Measurements from ENCODE around the gene TBX15.
"Not testable (repeated sequence)": the region's sequence is repeated elsewhere in the genome, so short reads cannot be mapped to it uniquely, and the experiment has no call there.

TBX15 gene

DNA sequence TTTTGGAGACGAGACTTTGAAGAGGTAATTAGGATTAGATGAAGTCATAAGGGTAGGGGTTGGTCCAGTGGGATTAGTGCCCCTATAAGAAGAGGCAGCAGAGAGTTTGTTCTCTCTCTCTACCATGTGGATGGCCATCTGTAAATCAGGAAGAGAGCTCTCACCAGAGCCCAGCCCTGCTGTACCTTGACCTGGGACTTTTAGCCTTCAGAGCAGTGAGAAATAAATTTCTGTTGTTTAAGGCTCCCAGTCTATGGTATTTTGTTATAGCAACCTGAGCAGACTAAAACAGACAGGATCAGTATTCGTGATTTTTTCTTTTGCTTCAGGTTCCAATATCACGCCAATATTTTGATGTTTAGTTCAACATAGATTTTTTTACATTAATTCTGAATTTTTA is 30.0 kb downstream of the TBX15 start:
- DNase-seq: no peak

DNA sequence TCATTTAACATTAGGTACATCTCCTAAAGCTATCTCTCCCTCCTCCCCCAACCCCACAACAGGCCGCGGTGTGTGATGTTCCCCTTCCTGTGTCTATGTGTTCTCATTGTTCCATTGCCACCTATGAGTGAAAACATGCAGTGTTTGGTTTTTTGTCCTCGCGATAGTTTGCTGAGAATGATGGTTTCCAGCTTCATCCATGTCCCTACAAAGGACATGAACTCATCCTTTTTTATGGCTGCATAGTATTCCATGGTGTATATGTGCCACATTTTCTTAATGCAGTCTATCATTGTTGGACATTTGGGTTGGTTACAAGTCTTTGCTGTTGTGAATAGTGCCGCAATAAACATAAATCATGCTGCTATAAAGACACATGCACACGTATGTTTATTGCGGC is 30.6 kb downstream of the TBX15 start:
- not testable (repeated sequence) for DNase-seq

DNA sequence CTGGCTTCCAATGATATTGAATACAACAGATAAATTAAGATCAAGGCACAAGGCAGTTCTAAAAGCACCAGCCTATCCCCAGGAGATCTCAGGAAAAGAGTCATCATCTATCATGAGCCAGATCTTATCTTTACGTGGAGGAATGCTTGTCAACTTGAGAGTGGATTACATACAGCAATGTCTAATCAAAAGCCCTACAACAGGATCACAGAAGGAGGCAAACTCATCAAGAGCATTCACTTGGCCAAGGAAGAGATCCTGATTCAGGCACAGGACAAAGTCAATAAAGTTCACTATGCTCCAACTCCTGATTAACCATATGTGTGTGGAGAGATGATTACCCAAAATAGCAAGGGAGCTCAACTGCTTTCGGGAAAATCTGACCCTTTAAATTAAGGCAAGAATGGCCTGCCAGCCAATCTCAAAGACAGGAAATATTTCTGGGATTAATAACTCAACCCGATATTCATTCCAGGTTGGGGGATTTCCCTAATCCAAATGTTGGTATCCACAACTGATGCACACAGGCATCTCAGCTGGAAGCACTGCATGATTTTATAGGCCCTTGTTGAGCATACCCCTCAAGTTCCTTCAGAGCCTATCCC is 33.7 kb downstream of the TBX15 start:
- no peak for DNase-seq

DNA sequence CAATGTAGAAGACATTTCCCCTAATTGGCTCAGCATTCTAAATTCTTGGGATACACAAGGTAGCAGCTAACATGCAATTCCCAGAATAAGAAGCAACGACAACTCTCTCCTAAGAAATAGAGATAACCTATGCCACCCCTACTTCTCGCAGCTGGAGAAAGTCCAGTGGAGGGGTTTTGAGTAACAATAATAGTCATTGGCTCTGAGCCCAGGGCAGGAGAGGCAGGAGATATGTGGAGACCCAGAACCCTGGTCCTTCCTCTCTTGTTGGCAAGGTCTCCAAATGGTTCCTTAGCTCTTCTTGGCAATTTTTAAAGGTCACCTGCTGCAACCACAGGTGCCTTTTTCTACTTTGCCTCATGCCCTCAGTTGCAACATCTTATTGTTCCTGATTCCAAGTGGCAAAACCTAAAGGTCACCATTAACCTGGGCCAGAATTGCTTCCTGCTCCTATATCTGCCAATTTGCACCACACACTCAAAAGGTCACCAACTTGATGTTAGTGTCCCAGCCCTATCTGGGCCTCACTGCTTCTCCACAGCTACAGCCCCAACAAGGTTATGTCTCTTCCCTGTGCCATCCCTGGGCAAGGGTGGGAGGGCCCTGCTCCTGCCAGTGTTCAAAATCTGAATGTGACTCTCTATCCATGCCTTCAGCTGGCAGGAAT is 36.7 kb downstream of the TBX15 start:
- no peak for DNase-seq

DNA sequence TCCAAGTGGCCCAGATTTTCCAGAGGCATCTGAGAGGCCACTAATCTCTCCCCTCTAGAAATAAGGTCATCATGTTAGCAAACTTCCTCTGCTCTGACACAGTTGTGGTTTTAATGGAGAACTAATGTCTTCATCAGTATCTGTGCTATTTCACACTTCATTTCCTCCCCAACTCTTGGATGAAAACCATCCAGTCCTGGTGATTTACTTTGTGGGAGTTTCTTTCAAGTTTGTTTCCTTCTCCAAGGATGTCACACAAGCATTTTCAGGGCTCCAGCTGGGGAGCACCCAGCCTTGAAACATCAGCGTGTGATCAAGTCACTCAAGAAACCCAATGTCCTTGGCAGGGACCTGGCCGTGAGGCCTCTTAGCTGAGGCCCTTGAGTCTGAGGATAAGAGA is 38.8 kb downstream of the TBX15 start:
- no peak for DNase-seq

DNA sequence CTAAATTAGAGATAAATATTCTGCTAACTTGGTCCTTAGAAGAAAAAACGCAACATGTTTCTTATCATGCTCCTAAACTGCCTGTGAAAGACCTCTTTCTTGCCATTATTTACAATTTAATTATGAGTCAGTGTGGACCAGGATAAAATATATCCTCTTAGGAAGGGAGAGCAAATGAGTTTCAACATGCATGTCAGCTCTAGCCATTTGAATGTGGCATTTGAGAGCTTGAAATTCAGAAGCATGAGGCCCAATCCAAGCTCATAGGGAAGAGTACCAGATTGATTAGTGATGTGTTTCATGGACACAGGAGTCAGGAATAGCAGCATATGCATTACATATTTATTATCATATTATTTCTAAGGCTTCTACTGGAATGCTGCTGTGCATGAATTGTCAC is 39.3 kb downstream of the TBX15 start:
- DNase-seq: no peak

DNA sequence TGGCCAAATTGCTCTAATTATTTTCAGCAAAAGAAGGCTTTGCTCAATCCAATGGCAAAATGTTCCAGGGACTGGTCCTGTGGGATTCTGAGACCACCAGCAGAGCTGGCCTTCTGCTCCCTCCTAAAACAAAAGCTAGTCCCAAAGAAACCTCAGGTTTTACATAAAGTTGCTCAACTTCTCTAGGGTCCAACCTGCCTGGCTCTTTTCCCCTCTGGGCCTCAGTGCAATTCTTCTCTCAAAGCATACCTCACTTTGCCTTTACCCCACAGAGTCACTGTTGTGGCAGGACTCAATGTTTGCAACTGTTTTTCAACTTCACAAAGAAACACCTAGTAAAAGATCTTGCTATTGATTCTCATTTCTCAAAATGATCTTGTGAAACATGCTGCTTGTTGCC is 39.8 kb downstream of the TBX15 start:
- no peak for DNase-seq

DNA sequence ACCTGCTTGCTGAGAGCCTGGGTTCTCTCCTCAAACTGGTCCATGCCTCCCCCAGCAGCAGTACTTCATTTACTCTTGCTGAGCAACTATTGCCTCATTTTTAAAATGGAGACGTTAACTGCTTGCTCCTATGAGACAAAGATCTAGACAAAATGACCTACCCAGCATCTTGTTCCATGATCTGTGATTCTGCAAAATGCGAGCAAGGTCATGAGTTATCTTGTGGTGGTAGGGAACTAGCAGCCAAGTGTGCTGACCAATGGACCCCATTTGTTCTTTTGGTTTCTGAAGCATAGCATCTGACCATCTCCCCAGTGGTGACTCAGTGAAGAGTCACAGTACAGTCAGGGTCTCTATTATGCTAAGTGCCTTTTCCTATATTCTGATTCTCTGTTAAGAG is 40.4 kb downstream of the TBX15 start:
- no peak for DNase-seq

DNA sequence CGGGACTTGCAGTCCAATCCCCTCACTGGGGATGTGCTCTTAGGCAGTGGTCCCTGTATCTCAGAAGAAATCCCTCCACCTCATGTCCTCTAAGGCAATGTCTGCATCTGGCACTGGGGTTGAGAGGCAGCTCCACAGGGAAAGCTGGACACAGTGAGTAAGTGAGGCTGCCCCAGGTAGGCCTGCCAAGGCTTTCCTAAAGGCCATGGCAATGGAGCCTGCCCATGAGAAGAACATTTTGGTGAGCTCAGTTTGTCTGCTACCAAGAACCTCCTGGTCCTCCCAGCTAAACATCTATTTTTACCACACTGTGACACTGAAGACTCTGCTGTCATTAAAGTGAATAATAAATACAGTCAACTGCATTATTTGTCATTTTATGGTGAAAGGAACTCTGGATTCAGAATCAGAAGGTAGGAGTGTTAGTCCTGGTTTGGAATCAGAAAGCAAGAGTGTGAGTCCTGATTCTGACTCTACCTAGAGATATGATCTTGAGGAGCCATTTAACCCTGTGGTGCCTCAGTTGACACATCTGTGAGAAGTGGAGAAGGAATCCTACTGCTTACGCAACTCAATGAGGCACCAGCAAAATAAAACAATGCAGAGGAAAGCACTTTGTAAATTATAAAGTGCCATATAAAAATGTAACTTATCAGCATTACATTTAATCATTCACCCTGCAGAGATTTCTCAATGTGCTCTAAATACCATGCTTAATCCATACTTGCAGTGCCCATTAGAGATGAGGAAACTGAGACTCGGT is 41.0 kb downstream of the TBX15 start:
- DNase-seq: no peak

DNA sequence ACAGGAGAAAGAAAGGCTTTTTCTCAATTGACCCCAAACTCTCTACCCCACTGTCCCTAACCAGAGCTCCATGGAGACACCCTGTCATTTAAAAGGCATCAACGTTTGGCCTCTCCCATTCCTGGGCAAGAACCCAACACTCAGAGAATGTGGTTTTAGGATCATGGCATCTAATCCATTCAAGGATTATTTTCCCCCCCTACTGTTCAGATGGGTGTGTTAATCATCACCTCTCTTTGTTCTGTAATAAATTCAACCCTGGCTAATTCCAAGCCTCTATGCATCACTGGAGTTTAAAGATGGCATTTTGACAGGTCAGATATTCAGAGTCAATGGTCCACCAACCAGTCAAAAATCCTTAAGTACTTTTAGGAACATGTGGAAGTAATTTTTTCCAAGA is 42.7 kb downstream of the TBX15 start:
- DNase-seq: no peak

DNA sequence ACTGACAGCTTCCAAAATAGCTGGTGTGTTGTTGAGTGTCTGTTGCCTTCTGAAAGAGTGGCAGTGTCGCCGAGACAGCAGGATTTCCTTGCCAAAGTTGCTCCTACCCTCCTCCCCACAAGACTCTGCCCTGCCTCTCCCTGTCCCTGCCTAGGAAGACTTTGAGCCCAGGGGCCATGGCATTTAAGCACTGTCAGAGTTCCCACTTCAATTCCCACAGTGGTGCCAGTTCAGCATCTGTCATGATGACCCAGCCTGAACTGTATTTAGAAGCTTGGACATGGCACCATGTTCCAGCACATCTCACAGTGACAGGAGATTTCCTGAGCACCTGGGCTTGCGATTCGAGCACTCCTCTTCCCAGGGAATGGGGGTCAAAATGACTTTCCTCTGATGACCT is 43.6 kb downstream of the TBX15 start:
- no peak for DNase-seq

DNA sequence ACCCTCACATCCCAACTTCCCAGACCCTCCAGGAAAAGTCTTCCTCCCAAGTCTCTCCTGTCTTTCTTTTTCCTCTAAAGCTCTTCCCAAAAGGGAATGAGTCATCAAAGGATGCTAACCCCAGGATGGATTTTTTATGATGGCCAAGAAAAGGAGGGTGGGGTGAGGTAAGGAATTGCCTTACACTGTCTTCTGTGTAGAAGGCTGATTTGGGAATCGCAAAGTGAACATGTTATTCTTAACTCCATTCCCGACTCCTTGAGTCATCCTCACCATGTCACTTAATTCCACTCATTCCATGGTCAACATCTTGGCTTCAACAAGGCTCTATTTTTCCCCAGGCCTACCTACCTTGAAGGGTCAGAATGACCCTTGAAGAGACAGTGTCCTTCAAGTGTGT is 44.0 kb downstream of the TBX15 start:
- no peak for DNase-seq

DNA sequence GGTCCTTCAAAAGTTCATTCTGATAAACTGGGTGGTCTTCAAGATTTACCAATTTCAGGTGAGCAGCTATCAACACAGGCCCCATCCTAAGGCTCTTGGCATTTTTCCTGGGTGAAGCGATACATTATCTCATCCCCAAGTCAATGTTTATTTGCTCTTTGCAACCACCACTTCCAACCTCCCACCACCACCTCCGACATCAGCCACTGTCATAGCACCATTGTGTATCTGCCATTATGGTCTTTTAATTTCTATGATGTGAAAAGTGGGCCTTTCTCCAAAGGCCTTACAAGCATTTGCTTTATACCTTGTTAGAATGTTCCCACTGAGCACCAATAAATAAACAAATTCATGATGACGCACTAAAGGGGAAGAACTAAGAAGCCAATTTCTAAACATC is 47.2 kb downstream of the TBX15 start:
- no peak for DNase-seq

DNA sequence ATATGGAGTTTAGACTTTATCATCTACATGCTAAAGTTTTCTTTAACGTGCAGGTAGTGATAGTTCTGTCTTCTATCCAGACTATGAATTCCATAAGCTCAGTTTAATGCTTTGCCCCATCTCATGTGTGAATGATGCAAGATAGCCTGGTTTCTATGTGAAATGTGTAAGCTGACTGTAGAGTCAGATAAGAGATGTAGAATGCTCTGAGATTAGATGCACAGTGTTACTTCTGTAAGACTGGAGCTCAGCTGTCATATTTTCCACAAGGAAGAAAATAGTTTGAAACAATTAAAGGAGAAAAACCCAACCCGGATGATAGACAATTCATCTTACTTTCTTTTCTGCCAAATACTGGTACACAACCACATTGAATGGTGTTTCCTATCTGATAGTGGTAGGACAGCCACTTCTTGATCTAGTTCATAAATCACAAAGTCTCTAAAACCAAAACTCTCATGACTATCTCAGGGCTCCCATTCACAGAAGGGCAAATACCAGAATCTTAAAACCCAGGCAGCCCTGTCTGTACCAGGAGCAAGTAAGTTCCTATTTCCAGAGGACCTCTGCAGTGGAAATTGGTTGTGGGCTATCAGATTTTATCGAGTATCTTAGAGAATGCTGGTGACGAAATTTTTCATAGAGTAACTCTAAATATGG is 50.6 kb downstream of the TBX15 start:
- DNase-seq: no peak

DNA sequence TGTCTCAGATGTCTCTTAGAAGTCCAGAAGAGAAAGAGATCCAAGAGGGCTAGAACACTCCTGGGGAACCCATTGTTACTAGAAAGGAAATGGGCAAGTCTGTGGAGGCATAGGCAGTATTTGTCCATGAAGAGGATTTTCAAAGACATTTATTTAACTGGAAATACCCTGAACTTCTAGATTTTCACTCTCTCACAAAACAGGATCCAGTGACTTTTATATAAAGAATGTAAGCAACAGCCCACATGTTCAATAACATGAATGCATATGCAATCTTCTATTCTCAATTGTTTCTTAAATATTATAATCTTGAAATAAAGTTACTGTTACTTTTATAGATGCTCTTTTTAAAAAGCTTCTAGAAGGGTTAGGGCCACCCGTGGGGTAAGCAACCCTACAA is 53.4 kb downstream of the TBX15 start:
- no peak for DNase-seq

DNA sequence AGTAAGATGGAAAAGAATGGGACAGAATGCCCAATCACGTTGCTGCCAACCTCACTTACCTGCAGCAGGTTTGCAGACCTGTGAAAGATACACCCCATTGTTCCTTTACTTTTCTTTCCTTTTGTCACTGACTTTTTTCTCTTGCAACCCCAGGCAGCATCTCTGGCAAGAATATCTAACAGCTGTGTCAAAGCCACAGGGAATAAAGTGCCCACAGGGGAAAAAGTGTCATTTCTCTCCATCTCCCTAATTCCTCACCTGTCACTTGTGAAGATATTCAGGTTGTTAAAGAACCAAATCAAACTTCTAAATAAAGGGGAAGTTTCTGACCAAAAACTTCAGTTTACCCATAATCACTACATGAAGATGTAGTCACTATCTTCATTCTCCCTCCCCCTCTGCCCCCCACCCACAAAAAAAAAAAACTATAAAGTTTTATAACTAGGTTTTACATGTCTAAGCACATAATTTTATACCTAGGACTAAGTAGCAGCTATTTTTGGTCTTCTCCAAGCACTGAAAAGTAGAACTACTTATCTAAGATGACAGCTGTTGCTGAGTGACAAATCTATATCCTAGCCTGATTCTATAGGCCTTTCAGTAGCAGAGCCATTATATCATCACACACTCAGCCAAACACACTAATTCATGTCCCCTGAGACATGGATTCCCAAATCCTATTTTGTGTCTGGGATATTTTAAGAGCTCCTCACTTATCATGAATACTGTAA is 54.9 kb downstream of the TBX15 start:
- DNase-seq: no peak

DNA sequence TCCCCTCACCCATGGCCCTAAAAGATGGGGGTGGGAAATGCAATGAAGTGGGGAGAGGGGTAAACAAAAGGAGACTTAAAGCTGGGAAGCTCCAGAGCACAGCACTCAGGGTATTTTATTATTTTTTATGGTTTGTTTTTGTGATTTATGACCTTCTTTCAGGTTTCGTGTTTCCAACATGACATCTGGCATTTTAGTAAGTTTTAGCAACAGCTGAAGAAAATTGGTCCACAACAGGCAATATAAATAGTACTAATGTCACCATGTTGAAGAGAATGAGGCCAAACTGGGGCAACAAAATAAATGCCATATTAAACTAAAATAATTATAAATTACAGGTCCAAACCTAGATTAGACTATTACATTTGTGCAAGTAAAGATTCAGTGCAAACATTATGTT is 56.3 kb downstream of the TBX15 start:
- no peak for DNase-seq

DNA sequence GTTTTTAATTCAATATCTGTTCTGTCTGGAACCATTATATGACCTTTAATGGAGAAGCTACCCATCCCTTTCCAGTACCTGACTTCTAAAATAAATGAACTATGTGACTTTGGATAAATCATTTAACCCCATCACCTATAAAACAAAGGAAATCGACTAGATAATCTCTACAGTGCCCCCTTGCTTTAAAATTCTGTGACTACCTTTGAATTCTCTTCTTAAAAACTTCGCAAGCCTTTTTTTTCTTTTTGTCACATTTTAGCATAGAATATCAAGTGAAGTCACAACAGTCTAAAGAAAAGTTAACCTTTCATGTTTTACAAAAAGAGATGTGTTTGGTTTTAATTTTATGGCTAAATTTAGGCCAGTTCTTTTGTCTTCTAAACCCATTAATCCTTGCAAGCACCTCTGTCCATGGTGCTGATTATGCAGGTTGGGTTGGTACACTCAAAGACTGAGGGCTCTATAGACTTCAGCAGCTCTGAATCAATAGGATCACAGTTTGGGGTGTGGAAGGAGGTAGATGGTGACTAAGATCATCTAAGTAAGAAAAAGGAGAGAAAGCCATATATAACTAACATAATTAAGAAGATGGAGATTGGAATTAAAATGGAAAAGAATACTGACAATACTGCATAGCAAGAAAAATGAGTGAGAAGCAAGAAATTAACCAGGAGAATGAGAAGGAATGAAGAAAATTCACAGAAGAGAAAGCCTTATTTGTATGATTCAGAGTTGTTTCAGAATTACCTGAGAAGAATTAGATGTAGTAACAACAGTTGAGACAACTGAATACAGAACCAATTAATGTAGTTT is 59.2 kb downstream of the TBX15 start:
- DNase-seq: peak in 1 of 2 experiments; percentile 3

DNA sequence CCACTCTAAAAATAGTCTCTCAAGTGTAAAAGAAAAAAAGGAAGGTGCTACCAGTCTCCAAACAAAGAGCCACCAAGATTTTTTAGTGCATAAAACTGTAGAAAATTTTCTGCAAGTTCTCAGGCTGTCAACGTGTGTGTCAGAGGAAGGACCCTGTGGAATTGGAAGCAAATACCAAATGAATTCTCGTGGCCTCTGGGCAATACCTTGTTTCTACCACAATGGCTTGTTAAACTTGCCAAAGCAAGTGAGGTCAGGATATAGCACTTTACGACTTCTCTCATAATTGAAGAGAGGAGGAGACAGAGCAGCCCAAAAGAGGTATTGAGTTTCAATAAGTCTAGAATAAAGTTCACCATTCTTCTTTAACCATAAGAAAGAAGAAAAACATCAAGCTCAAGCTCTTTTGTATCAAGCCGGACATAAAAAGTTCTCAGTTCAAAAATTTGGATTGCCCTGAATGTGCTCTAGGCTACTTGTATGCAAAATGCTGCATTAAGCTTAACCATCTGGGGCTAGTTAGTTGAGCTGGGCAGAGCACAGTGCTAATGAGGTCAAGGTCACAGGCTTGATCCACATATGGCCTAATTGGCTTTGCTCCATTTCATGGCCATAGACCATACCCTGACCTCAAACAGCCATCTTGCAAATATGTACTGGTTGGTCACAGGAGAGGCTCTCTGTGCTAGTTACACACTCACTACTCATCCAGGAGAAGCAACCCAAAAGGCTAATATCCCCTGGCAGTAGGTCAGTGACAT is 60.5 kb downstream of the TBX15 start:
- DNase-seq: no peak

DNA sequence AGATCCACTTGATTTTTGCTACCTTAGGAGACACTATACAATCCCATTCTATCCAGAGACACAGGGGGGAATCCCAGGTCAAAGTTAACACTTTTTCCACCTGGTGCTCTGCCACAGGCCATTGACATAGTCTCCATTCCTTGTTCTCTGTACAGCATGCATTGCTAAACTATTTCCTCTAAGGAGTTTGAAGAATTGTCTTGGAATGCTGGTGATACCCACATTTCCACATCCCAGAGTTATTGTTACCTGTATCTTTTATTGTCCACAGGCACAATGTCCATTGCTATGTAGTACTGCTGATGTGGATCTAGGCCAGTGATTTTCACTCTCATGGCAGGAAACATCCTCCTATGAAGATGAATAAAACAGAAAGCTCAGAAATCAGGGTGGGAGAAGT is 61.9 kb downstream of the TBX15 start:
- no peak for DNase-seq

DNA sequence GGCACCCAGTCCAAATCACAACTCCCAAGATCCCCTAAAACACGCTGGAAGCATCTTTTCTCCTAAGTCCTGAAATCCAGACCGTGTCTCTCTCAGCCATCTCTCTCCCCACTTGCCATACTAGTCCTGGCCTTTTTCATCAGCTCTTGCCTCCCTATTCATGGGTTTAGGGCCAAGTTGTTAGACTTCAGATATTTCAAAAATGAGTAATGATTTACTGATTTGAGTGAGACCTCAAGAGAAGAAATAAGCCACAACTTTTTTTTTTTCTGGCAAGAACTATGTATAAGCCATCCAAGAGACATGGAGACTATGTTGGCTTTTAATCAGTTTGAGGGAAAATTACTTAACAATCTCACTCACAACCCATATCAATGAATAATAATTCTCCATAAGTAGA is 62.5 kb downstream of the TBX15 start:
- DNase-seq: no peak

DNA sequence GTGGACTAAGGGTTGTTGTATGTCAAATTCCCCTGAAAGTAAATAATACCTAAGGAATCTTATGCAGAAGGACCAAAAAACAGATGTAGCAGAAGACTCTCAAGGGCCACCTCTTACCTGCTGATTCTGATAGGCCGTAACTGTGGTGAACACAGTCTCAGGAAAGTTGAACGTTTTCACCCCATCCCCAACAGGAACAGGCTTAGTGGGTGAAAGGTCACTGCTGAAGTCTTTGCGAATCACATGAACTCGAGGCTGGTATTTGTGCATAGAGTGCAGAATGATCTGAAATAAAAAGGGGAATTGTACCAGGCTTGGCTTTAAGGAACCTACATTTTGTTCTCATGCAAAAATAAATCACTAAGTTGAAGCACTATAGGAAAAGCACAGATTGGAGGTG is 64.8 kb downstream of the TBX15 start:
- DNase-seq: no peak

Data from activated CD4-positive, alpha-beta T cell treated with anti-CD3 and anti-CD28 coated beads, Interleukin-2, amount 50 U/mL, for 48 hours (primary cell).